ENCODE measurements around the gene SCN8A.

DNA sequence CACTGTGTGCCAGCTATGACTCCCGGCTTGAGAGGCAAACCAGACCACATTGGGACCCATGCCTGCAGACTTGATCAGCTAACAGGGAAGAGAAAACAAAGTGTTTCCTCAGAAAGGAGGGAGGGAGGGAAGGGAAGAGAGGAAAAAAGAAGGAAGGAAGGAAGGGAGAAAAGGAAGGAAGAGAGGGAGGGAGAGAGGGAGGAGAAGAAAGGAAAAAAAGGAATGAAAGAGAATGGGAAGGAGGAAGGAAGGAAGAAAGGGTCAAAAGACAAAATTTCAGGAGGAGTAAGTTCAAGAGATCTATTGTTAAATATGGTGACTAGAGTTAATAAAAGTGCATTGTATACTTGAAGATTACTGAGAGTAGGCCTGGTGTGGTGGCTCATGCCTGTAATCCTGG is 238.6 kb downstream of the SCN8A start:
- TF ChIP-seq, protein P1, sequence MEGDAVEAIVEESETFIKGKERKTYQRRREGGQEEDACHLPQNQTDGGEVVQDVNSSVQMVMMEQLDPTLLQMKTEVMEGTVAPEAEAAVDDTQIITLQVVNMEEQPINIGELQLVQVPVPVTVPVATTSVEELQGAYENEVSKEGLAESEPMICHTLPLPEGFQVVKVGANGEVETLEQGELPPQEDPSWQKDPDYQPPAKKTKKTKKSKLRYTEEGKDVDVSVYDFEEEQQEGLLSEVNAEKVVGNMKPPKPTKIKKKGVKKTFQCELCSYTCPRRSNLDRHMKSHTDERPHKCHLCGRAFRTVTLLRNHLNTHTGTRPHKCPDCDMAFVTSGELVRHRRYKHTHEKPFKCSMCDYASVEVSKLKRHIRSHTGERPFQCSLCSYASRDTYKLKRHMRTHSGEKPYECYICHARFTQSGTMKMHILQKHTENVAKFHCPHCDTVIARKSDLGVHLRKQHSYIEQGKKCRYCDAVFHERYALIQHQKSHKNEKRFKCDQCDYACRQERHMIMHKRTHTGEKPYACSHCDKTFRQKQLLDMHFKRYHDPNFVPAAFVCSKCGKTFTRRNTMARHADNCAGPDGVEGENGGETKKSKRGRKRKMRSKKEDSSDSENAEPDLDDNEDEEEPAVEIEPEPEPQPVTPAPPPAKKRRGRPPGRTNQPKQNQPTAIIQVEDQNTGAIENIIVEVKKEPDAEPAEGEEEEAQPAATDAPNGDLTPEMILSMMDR (IDR thresholded peaks at IDR 0.05): no peak
- no peak for TF ChIP-seq POLR2A (IDR thresholded peaks at IDR 0.05)

All from ovary (tissue), 3 donors.